Kidney (tissue), 14 donors: ENCODE measurements around the gene FOXK1. TPM values are rescaled to one million over a fixed set of nuclear protein-coding genes. Genes with fewer than 3 reads are reported as not detected.

ENCODE experiments used
- DNase-seq, 5 donors: peaks; one replicate each; pipeline ENCODE4 v3.0.0-alpha.2; 2013 to 2020
- FAIRE-seq: peaks from 2 replicates; lab custom pipeline; 2012; peaks lifted over from hg19 to GRCh38; lab: Jason Lieb, UNC
- H3K27ac ChIP-seq, 2 donors: one replicate each; pipeline ENCODE4 v1.7.0; 2013; ENCODE audit warnings: low read depth in 2 of 2, low read length in 2 of 2, inconsistent platforms in 1 of 2
- H3K27me3 ChIP-seq: one replicate; pipeline ENCODE4 v1.7.1; 2013; ENCODE audit warnings: low read length, inconsistent platforms; ENCODE audit not compliant: control insufficient read depth, insufficient read depth
- H3K36me3 ChIP-seq, 3 donors: one replicate each; pipeline versions ENCODE4 v1.7.0 to v1.7.1; 2013; ENCODE audit warnings: low read length in 3 of 3, control low read depth in 1 of 3, inconsistent platforms in 1 of 3; ENCODE audit not compliant: insufficient read depth in 3 of 3, control insufficient read depth in 2 of 3
- H3K4me1 ChIP-seq, 3 donors: one replicate each; pipeline versions ENCODE4 v1.7.0 to v1.7.1; 2013; ENCODE audit warnings: low read length in 3 of 3, inconsistent platforms in 1 of 3, low read depth in 1 of 3; ENCODE audit not compliant: control insufficient read depth in 2 of 3, insufficient read depth in 2 of 3
- H3K4me3 ChIP-seq, 3 donors: one replicate each; pipeline versions ENCODE4 v1.7.0 to v1.8.1; 2013; ENCODE audit warnings: low read length in 3 of 3, control low read depth in 1 of 3, inconsistent platforms in 1 of 3
- H3K9ac ChIP-seq, 3 donors: one replicate each; pipeline versions ENCODE4 v1.7.0 to v1.7.1; 2013; ENCODE audit warnings: low read length in 3 of 3, control low read depth in 1 of 3, inconsistent platforms in 1 of 3
- H3K9me3 ChIP-seq, 3 donors: one replicate each; pipeline versions ENCODE4 v1.7.0 to v1.7.1; 2013; ENCODE audit warnings: low read length in 3 of 3, control low read depth in 1 of 3, inconsistent platforms in 1 of 3; ENCODE audit not compliant: control insufficient read depth in 2 of 3, insufficient read depth in 1 of 3
- intact Hi-C: fragments of 100-400 bp; cut with DNase I; formaldehyde crosslinking; loops from one replicate; pipeline ENCODE4 v1.11.1; 2022
- polyA plus RNA-seq: library from polyadenylated mRNA; stranded (reverse); fragments of 350-450 nt; fragmentation: Illumina TruSeq; extraction: RNeasy Lipid Tissue Mini Kit (QIAGEN cat#74804); gene quantifications from one replicate; pipeline ENCODE4 v1.2.3, GENCODE V29; 2014; ENCODE audit warnings: low read depth, low replicate concordance; ENCODE audit not compliant: insufficient read depth
- total RNA-seq: library from RNA; stranded (reverse); fragmentation: NEBNext Ultra II Directional; extraction: Animal tissue kit (Norgen Biotek cat#: 25700); gene quantifications from one replicate; pipeline ENCODE4 v1.2.1, GENCODE V29; 2021
- TF ChIP-seq, protein P1 (sequence below): IDR thresholded peaks from 3 replicates; pipeline ENCODE4 v1.5.1; 2012; ENCODE audit warnings: mild to moderate bottlenecking, moderate library complexity, borderline replicate concordance; ENCODE audit not compliant: insufficient read depth; ENCODE audit errors: extremely low read depth
- donor health status: control.
- donor health status: control.
- donor health status: control.
- donor health status: control.
- donor health status: control.
- donor health status: DM: yes; HTN: yes; CAD: no.
- donor health status: Normal renal cell carcinoma (clear cell type).

Gene FOXK1
- total and polyA plus RNA-seq, 2 donors from 2014 or later, result 3.9 to 44.2 TPM

DNA sequence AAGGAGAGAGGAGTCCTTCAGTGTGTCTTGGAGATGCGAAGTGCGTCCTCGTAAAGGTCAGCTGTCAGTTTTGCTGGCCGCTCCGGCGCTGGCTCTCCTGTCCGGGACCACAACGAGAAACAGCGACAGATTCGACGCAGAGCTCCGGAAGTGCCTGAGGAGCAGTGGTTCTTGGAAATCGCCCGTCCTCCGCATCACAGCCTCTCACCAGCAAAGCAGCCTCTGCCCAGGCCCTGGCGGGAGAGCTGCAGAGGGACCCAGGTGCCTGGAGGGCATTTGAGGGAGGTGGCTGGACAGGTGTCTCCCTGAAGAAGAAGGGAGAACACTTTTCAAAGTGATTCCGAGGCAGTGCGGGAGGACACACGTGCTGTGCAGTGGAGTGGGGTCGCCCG lies 81.7 kb downstream of the FOXK1 start:
- no peak overlapping the region for H3K4me3 ChIP-seq
- no peaks in the 10 kb centered on the region for H3K27me3 ChIP-seq
- DNase-seq (no peak), FAIRE-seq (no peak)
- intact Hi-C loops, result no loop called here
- H3K9me3 ChIP-seq, result no peaks in the 10 kb centered on the region
- TF ChIP-seq, protein P1, sequence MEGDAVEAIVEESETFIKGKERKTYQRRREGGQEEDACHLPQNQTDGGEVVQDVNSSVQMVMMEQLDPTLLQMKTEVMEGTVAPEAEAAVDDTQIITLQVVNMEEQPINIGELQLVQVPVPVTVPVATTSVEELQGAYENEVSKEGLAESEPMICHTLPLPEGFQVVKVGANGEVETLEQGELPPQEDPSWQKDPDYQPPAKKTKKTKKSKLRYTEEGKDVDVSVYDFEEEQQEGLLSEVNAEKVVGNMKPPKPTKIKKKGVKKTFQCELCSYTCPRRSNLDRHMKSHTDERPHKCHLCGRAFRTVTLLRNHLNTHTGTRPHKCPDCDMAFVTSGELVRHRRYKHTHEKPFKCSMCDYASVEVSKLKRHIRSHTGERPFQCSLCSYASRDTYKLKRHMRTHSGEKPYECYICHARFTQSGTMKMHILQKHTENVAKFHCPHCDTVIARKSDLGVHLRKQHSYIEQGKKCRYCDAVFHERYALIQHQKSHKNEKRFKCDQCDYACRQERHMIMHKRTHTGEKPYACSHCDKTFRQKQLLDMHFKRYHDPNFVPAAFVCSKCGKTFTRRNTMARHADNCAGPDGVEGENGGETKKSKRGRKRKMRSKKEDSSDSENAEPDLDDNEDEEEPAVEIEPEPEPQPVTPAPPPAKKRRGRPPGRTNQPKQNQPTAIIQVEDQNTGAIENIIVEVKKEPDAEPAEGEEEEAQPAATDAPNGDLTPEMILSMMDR, result no peak
- H3K4me1 ChIP-seq, result no peaks in the 10 kb centered on the region
- peaks cover 0 to 40% (median 19%) of the 10 kb centered on the region in 3 donors for H3K36me3 ChIP-seq
- no peak overlapping the region for H3K9ac ChIP-seq
- no peak overlapping the region for H3K27ac ChIP-seq

DNA sequence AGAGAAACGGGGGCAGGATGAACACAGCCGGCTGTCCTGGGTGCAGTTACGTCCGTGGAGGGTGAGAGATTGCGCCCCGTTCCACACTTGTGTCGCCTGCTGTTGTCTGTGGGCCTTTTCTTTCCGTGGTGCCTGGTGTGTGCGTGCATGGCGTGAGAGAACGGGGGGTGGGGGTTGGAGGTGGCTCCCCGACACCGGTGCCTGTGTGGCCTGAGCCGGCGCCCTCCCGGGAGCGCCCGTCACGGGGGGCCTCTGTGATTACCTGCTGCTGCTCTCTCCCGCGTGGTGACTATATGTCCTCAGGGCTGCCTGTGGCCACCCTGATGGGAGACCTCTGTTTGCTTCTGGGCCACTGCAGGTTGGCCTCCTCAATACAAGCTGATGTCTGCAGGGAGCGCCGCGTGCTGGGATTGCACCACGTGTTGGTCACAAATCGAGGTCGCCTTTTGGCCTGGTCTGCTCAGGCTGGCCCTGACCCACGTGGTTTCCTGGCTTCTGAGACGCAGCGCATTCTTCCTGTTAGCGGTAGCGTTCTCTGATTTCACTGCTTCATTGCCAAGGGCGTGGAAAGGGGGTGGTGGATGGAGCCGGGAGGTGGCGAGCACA lies 82.4 kb downstream of the FOXK1 start:
- DNase-seq (no peak), FAIRE-seq (no peak)
- no peaks in the 10 kb centered on the region for H3K9me3 ChIP-seq
- no peaks in the 10 kb centered on the region for H3K4me1 ChIP-seq
- H3K27me3 ChIP-seq, result no peaks in the 10 kb centered on the region
- TF ChIP-seq, protein P1, result no peak
- intact Hi-C loops, result no loop called here
- H3K36me3 ChIP-seq, result peaks cover 0 to 39% (median 19%) of the 10 kb centered on the region in 3 donors
- no peak overlapping the region for H3K27ac ChIP-seq
- no peak overlapping the region for H3K4me3 ChIP-seq
- H3K9ac ChIP-seq, result no peak overlapping the region

DNA sequence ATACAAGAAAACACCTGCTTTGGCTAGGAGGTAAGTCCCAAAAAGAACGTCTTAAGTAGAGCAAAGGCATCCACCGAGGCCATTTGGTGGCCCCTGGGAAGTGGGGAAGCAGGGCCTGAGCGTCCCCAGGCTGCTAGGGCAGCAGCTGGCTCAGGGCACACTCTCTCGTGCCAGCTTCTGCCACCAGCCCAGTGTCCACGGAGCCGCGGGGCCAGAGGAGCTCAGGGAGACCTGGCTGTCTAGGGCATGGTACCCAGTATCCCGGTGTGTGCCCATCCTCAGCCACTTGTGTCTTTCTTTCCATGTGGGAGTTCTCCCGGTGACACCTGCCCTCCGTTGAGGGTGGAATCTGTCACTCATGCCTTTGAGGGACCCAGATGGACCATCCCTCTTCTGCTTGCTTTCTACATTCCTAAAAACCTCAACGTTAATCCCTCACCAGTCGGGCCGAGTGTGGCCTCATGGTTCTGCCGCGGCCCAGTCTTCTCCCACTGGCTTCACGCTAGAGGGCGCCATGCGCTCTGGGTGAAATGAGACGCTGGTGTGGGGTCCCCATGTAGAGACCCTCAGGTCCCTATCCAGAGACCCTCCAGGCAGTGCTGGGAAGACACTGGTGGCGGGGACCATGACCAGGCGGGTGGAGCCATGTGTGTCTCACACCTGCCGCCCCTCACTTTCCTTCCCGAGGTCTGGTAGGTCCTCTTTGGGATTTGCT lies 83.8 kb downstream of the FOXK1 start:
- H3K27ac ChIP-seq, result no peak overlapping the region

More for the DNA sequence above, 83.8 kb downstream of the FOXK1 start:
- intact Hi-C loops, result no loop called here
- Histone ChIP-seq H3K4me3 (no peak overlapping the region), H3K4me1 (no peaks in the 10 kb centered on the region), H3K9me3 (no peaks in the 10 kb centered on the region), H3K9ac (no peak overlapping the region), H3K27me3 (no peaks in the 10 kb centered on the region), H3K36me3 (peaks cover 0 to 30% (median 14%) of the 10 kb centered on the region in 3 donors)
- FAIRE-seq, result no peak
- TF ChIP-seq, protein P1, result no peak
- DNase-seq, result no peak
